ENCODE data around the gene RTF1. TPM values are rescaled to one million over a fixed set of nuclear protein-coding genes. Genes with fewer than 3 reads are reported as not detected.
A peak's percentile ranks its signal among the peaks of the same experiment; 100 is the strongest.

Gene RTF1
- total RNA-seq, 3 donors from 2014 or later: 26.4 to 50.2 (median 33.1) TPM

GRCh38 chr15:41482110-41482877 lies 65.4 kb downstream of the RTF1 start:
- DNase-seq: peak in 1 of 3 donors; percentile 42
- TF ChIP-seq, protein P1, sequence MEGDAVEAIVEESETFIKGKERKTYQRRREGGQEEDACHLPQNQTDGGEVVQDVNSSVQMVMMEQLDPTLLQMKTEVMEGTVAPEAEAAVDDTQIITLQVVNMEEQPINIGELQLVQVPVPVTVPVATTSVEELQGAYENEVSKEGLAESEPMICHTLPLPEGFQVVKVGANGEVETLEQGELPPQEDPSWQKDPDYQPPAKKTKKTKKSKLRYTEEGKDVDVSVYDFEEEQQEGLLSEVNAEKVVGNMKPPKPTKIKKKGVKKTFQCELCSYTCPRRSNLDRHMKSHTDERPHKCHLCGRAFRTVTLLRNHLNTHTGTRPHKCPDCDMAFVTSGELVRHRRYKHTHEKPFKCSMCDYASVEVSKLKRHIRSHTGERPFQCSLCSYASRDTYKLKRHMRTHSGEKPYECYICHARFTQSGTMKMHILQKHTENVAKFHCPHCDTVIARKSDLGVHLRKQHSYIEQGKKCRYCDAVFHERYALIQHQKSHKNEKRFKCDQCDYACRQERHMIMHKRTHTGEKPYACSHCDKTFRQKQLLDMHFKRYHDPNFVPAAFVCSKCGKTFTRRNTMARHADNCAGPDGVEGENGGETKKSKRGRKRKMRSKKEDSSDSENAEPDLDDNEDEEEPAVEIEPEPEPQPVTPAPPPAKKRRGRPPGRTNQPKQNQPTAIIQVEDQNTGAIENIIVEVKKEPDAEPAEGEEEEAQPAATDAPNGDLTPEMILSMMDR (IDR thresholded peaks at IDR 0.05): no peak
- ATAC-seq: peak; percentile 72
- no peak overlapping the region for H3K4me3 ChIP-seq
- intact Hi-C loops (cut with DNase I, micrococcal nuclease): no loop called here
- peaks cover 14% of the 10 kb centered on the region for H3K4me1 ChIP-seq (ENCODE audit: low read depth)
- H3K9me3 ChIP-seq: no peaks in the 10 kb centered on the region
- H3K36me3 ChIP-seq (ENCODE audit: low read depth): no peaks in the 10 kb centered on the region

GRCh38 chr15:41483115-41483514 lies 66.2 kb downstream of the RTF1 start:
- no peaks in the 10 kb centered on the region for H3K9me3 ChIP-seq
- TF ChIP-seq, protein P1 (IDR thresholded peaks at IDR 0.05): no peak
- peak; percentile 18 for ATAC-seq
- H3K36me3 ChIP-seq (ENCODE audit: low read depth): no peaks in the 10 kb centered on the region
- peaks cover 14% of the 10 kb centered on the region for H3K4me1 ChIP-seq (ENCODE audit: low read depth)
- H3K4me3 ChIP-seq: no peak overlapping the region
- DNase-seq: peak in 1 of 3 donors; percentile 33
- intact Hi-C loops (cut with DNase I, micrococcal nuclease): no loop called here

GRCh38 chr15:41483519-41483918 lies 66.6 kb downstream of the RTF1 start:
- intact Hi-C loops (cut with DNase I, micrococcal nuclease): no loop called here
- peak; percentile 17 for ATAC-seq
- no peaks in the 10 kb centered on the region for H3K36me3 ChIP-seq (ENCODE audit: low read depth)
- TF ChIP-seq, protein P1 (IDR thresholded peaks at IDR 0.05): no peak
- H3K9me3 ChIP-seq: no peaks in the 10 kb centered on the region
- DNase-seq: peak in 1 of 3 donors; percentile 39
- H3K4me3 ChIP-seq: no peak overlapping the region
- H3K4me1 ChIP-seq (ENCODE audit: low read depth): peaks cover 14% of the 10 kb centered on the region

DNA sequence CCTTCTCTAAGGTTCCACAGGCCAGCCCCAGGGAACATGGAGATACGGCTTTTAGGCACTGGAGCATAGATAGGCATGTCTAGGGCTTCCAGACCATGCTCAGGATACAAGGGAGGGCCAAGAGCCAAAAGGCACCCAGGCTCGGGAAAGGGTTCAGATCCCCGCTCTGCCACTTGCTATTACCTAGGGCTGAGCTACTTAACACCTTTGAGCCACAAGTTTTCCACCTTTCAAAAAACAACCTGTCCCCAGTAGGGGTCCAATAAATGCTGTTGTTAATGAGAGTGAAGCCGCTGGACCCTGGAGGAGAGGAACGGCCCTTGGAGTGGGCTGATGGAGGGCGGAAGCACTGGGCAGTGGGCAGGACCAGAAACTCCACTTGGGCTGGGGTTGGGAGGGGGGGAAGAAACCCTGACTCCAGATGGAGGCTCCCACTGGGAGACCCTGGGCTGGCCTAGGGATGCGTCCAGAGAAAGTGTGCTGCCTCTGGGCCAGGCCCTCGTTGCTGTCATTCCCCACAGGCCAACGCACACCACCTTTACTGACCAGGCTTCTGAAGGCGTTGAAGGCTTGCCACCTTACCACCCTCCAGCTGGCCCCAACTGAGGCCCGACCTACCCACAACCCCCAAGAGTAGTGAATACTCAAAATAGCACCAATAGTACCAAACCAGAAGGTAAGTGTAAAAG lies 68.2 kb downstream of the RTF1 start:
- Histone ChIP-seq H3K9me3 (no peaks in the 10 kb centered on the region), H3K4me3 (no peak overlapping the region), H3K4me1 (ENCODE audit: low read depth) (peaks cover 14% of the 10 kb centered on the region), H3K36me3 (ENCODE audit: low read depth) (no peaks in the 10 kb centered on the region)
- intact Hi-C loops (cut with DNase I, micrococcal nuclease): no loop called here
- peak in 1 of 3 donors; percentile 34 for DNase-seq
- TF ChIP-seq, protein P1 (IDR thresholded peaks at IDR 0.05): no peak
- ATAC-seq: no peak

DNA sequence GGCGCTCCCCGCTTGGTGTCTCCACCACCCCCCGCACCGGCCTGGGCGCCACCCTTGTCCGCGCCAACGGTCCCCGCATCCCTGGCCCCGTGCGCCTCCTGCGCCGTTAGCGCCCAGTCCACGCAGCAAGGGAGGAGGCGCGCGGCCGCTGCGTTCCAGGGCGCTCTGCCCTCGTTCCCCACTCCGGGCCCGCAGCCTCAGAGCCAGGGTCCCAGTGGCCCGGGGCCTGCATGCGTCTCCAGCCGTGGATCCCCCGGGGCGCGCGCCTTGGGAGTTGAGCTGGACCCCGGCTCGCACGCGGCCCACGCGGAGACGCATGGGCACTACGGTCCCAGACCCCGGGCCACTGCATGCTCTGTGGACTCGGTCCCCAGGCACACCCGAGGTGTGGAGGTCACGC lies 69.4 kb downstream of the RTF1 start:
- ATAC-seq (no peak), DNase-seq (peak in 1 of 3 donors; percentile 57)
- TF ChIP-seq, protein P1 (IDR thresholded peaks at IDR 0.05): no peak
- H3K4me3 ChIP-seq: no peak overlapping the region
- peaks cover 7% of the 10 kb centered on the region for H3K4me1 ChIP-seq (ENCODE audit: low read depth)
- no peaks in the 10 kb centered on the region for H3K36me3 ChIP-seq (ENCODE audit: low read depth)
- H3K9me3 ChIP-seq: no peaks in the 10 kb centered on the region
- intact Hi-C loops (cut with DNase I, micrococcal nuclease): no loop called here
